Pancreas (tissue), 10 donors: ENCODE data around the gene POMT1. TPM values are rescaled to one million over a fixed set of nuclear protein-coding genes. Genes with fewer than 3 reads are reported as not detected.
A peak's percentile ranks its signal among the peaks of the same experiment; 100 is the strongest.

Experiments
- ATAC-seq, 4 donors: fragments of 200-7000 bp; cut with Tn5 transposase; one replicate each; pipeline versions ENCODE4 v1.8.0 to v1.9.1; 2020; ENCODE audit warnings: mild to moderate bottlenecking in 4 of 4, moderate library complexity in 4 of 4
- DNase-seq, 6 donors: peaks; one replicate each; pipeline ENCODE4 v3.0.0-alpha.2; 2020
- FAIRE-seq: peaks from 2 replicates; lab custom pipeline; 2012; peaks lifted over from hg19 to GRCh38; lab: Jason Lieb, UNC
- H3K27ac ChIP-seq, 4 donors: fragments of 200-600 bp; sonication (generic); 1 replicate in 3 of 4; 2 replicates in 1 of 4; pipeline versions ENCODE4 v1.5.0 to v1.8.0; 2020
- H3K27me3 ChIP-seq, 4 donors: fragments of 200-600 bp; one replicate each; pipeline ENCODE4 v1.8.0; 2021
- H3K36me3 ChIP-seq, 3 donors: fragments of 200-600 bp; sonication (generic) in 1 of 3; one replicate each; pipeline versions ENCODE4 v1.5.0 to v1.8.0; 2020 to 2021
- H3K4me1 ChIP-seq, 3 donors: fragments of 200-600 bp; one replicate each; pipeline ENCODE4 v1.8.0; 2021
- H3K4me3 ChIP-seq, 4 donors: fragments of 200-600 bp; sonication (generic) in 2 of 4; one replicate each; pipeline versions ENCODE4 v1.5.0 to v1.8.0; 2020 to 2021
- H3K9me3 ChIP-seq, 4 donors: fragments of 200-600 bp; one replicate each; pipeline ENCODE4 v1.8.0; 2021
- CTCF ChIP-seq, 4 donors: fragments of 200-600 bp; sonication (generic) in 3 of 4; IDR thresholded peaks; one replicate each; pipeline versions ENCODE4 v1.5.0 to v1.8.0; 2021; ENCODE audit warnings: antibody characterized with exemption in 4 of 4
- WGBS, 2 donors: extraction: QIAGEN DNeasy Blood & Tissue Kit; methylation state at CpG; one replicate each; pipeline ENCODE4 v1.1.7; 2013; 5-methylcytosine and 5-hydroxymethylcytosine counted together
- intact Hi-C, 3 donors: fragments of 100-400 bp; cut with DNase I; formaldehyde crosslinking; loops; one replicate each; pipeline versions ENCODE4 v1.11.1 to v1.14.2; 2022
- polyA plus RNA-seq, 2 donors: library from polyadenylated mRNA; stranded (reverse); fragments of 200-250 nt; gene quantifications; one replicate each; pipeline ENCODE4 v1.2.3, GENCODE V29; 2013
- total RNA-seq, 6 donors: library from RNA; stranded (reverse); fragmentation: NEBNext Ultra II Directional in 4 of 6; extraction: Animal tissue kit (Norgen Biotek cat#: 25700) in 4 of 6; gene quantifications; one replicate each; pipeline versions ENCODE4 v1.2.1 to v1.2.4, GENCODE V29; 2021 to 2023
- donor health status: healthy with polysubstance abuse.
- donor health status: DM: no; HTN: no; CAD: no; lungs with moderate emphysema.
- donor health status: DM: no; HTN: no; CAD: no.
- donor health status: control.
- donor health status: control.
- donor health status: Bipolar disorder and iron deficiency.
- donor health status: DM: yes; HTN: yes; CAD: no.
- donor health status: DM: no; HTN: no; CAD: no.
- donor health status: DM: no; HTN: no; CAD: no.
- donor health status: DM: yes; HTN: yes; CAD: no.

Gene POMT1
- total and polyA plus RNA-seq, 8 donors = 11.3 to 66.5 (median 16.5) TPM

- intact Hi-C loops = no loop called here
- WGBS, 2 donors = 89 to 100% methylated on average over 1 of the region's 1 CpG
Observed at GRCh38 chr9:131461166-131461565, 41.6 kb upstream of the POMT1 start.

GRCh38 chr9:131464354-131465000 lies 38.2 kb upstream of the POMT1 start:
- no peak for FAIRE-seq
- intact Hi-C loops = no loop called here
- no peaks in the 10 kb centered on the region for H3K4me1 ChIP-seq
- H3K9me3 ChIP-seq = no peaks in the 10 kb centered on the region
- H3K36me3 ChIP-seq = peaks cover 10 to 77% (median 24%) of the 10 kb centered on the region in 3 donors
- ATAC-seq = peak in 2 of 4 donors; percentile 17 to 26
- WGBS, 2 donors = 84 to 89% methylated on average over 22 to 24 of the region's 24 CpGs
- TF ChIP-seq CTCF (IDR thresholded peaks at IDR 0.05) = no peak
- no peak overlapping the region for H3K4me3 ChIP-seq
- no peaks in the 10 kb centered on the region for H3K27me3 ChIP-seq
- no peak overlapping the region for H3K27ac ChIP-seq
- DNase-seq = peak in 1 of 6 donors; percentile 52

More at GRCh38 chr9:131461166-131461565, 41.6 kb upstream of the POMT1 start:
- no peaks in the 10 kb centered on the region for H3K9me3 ChIP-seq
- peaks cover 7 to 64% (median 27%) of the 10 kb centered on the region in 3 donors for H3K36me3 ChIP-seq
- no peak for TF ChIP-seq CTCF (IDR thresholded peaks at IDR 0.05)
- DNase-seq (peak in 1 of 6 donors; percentile 14), FAIRE-seq (no peak), ATAC-seq (no peak)
- no peak overlapping the region for H3K27ac ChIP-seq
- H3K4me1 ChIP-seq = no peaks in the 10 kb centered on the region
- H3K27me3 ChIP-seq = no peaks in the 10 kb centered on the region
- no peak overlapping the region for H3K4me3 ChIP-seq

- no peaks in the 10 kb centered on the region for H3K4me1 ChIP-seq
- H3K4me3 ChIP-seq = no peak overlapping the region
- ATAC-seq = no peak
- TF ChIP-seq CTCF (IDR thresholded peaks at IDR 0.05) = no peak
- no peak overlapping the region for H3K27ac ChIP-seq
- H3K27me3 ChIP-seq = no peaks in the 10 kb centered on the region
- H3K36me3 ChIP-seq = peaks cover 10 to 72% (median 24%) of the 10 kb centered on the region in 3 donors
- intact Hi-C loops = no loop called here
- peak in 1 of 6 donors; percentile 8 for DNase-seq
- no peak for FAIRE-seq
- 93 to 94% methylated on average over 6 of the region's 6 CpGs for WGBS, 2 donors
- no peaks in the 10 kb centered on the region for H3K9me3 ChIP-seq
Observed at GRCh38 chr9:131465401-131465800, 37.3 kb upstream of the POMT1 start.

- no peak for TF ChIP-seq CTCF (IDR thresholded peaks at IDR 0.05)
- no peaks in the 10 kb centered on the region for H3K9me3 ChIP-seq
- no peak overlapping the region for H3K27ac ChIP-seq
- intact Hi-C loops = no loop called here
- peak in 2 of 6 donors; percentile 52 to 61 for DNase-seq
- H3K27me3 ChIP-seq = no peaks in the 10 kb centered on the region
- peaks cover 12 to 73% (median 19%) of the 10 kb centered on the region in 3 donors for H3K36me3 ChIP-seq
- 71 to 72% methylated on average over 13 of the region's 13 CpGs for WGBS, 2 donors
- H3K4me3 ChIP-seq = no peak overlapping the region
- no peak for FAIRE-seq
- H3K4me1 ChIP-seq = no peaks in the 10 kb centered on the region
- ATAC-seq = peak in 1 of 4 donors; percentile 8
Observed at GRCh38 chr9:131467214-131467935, 35.3 kb upstream of the POMT1 start.
